Measurements from ENCODE around the gene PTPRE. TPM values are rescaled to one million over a fixed set of nuclear protein-coding genes. Genes with fewer than 3 reads are reported as not detected.
"Not testable (repeated sequence)": the region's sequence is repeated elsewhere in the genome, so short reads cannot be mapped to it uniquely, and the experiment has no call there.

PTPRE gene
- total and polyA plus RNA-seq, 9 donors, result 3.3 to 6.3 (median 4.4) TPM

- Histone ChIP-seq H3K4me1 (ENCODE audit: control insufficient read depth, insufficient read depth, low read length) (peaks cover 12% of the 10 kb centered on the region), H3K4me3 (ENCODE audit: low read length) (no peak overlapping the region), H3K9me3 (replicated peaks; ENCODE audit: control insufficient read depth, low read depth, low read length) (no peaks in the 10 kb centered on the region), H3K27me3 (ENCODE audit: control insufficient read depth, insufficient read depth, low read length) (no peaks in the 10 kb centered on the region), H3K27ac (ENCODE audit: low read length) (no peak overlapping the region), H3K36me3 (ENCODE audit: control insufficient read depth, insufficient read depth, low read length) (no peaks in the 10 kb centered on the region)
- WGBS (ENCODE audit: insufficient coverage), result 14% methylated on average over 1 of the region's 7 CpGs
- DNase-seq, result no peak
Observed at GRCh38 chr10:128087146-128087883, 180.4 kb downstream of the PTPRE start.

- WGBS (ENCODE audit: insufficient coverage), result 49% methylated on average over 7 of the region's 12 CpGs
- no peak overlapping the region for H3K27ac ChIP-seq (ENCODE audit: low read length)
- no peaks in the 10 kb centered on the region for H3K36me3 ChIP-seq (ENCODE audit: control insufficient read depth, insufficient read depth, low read length)
- no peak for DNase-seq
- no peaks in the 10 kb centered on the region for H3K27me3 ChIP-seq (ENCODE audit: control insufficient read depth, insufficient read depth, low read length)
- H3K9me3 ChIP-seq (replicated peaks; ENCODE audit: control insufficient read depth, low read depth, low read length), result no peaks in the 10 kb centered on the region
- peaks cover 12% of the 10 kb centered on the region for H3K4me1 ChIP-seq (ENCODE audit: control insufficient read depth, insufficient read depth, low read length)
- no peak overlapping the region for H3K4me3 ChIP-seq (ENCODE audit: low read length)
Observed at GRCh38 chr10:128087884-128088709, 181.2 kb downstream of the PTPRE start.

GRCh38 chr10:128091636-128092210, 184.8 kb downstream of the PTPRE start:
- Histone ChIP-seq H3K9me3 (replicated peaks; ENCODE audit: control insufficient read depth, low read depth, low read length) (no peaks in the 10 kb centered on the region), H3K27me3 (ENCODE audit: control insufficient read depth, insufficient read depth, low read length) (no peaks in the 10 kb centered on the region), H3K27ac (ENCODE audit: low read length) (no peak overlapping the region), H3K4me3 (ENCODE audit: low read length) (no peak overlapping the region), H3K36me3 (ENCODE audit: control insufficient read depth, insufficient read depth, low read length) (peaks cover 6% of the 10 kb centered on the region), H3K4me1 (ENCODE audit: control insufficient read depth, insufficient read depth, low read length) (peaks cover 18% of the 10 kb centered on the region)
- 57% methylated on average over 14 of the region's 17 CpGs for WGBS (ENCODE audit: insufficient coverage)
- DNase-seq, result no peak

GRCh38 chr10:128092454-128092853, 185.6 kb downstream of the PTPRE start:
- peaks cover 18% of the 10 kb centered on the region for H3K4me1 ChIP-seq (ENCODE audit: control insufficient read depth, insufficient read depth, low read length)
- no peaks in the 10 kb centered on the region for H3K27me3 ChIP-seq (ENCODE audit: control insufficient read depth, insufficient read depth, low read length)
- H3K9me3 ChIP-seq (replicated peaks; ENCODE audit: control insufficient read depth, low read depth, low read length), result no peaks in the 10 kb centered on the region
- peak; percentile 49 for DNase-seq
- no peak overlapping the region for H3K4me3 ChIP-seq (ENCODE audit: low read length)
- H3K36me3 ChIP-seq (ENCODE audit: control insufficient read depth, insufficient read depth, low read length), result peaks cover 9% of the 10 kb centered on the region
- H3K27ac ChIP-seq (ENCODE audit: low read length), result no peak overlapping the region
- no CpG with 5 or more reads among the region's 3 CpGs for WGBS (ENCODE audit: insufficient coverage)

- not testable (repeated sequence) for DNase-seq; H3K9me3 ChIP-seq (replicated peaks; ENCODE audit: control insufficient read depth, low read depth, low read length); H3K27ac ChIP-seq (ENCODE audit: low read length); H3K4me3 ChIP-seq (ENCODE audit: low read length); H3K27me3 ChIP-seq (ENCODE audit: control insufficient read depth, insufficient read depth, low read length)
- WGBS (ENCODE audit: insufficient coverage), result no CpG with 5 or more reads among the region's 4 CpGs
- Histone ChIP-seq H3K36me3 (ENCODE audit: control insufficient read depth, insufficient read depth, low read length) (peaks cover 24% of the 10 kb centered on the region), H3K4me1 (ENCODE audit: control insufficient read depth, insufficient read depth, low read length) (peaks cover 12% of the 10 kb centered on the region)
Observed at GRCh38 chr10:128094596-128094995, 187.7 kb downstream of the PTPRE start.

GRCh38 chr10:128095027-128095752, 188.3 kb downstream of the PTPRE start:
- Histone ChIP-seq H3K27me3 (ENCODE audit: control insufficient read depth, insufficient read depth, low read length) (no peaks in the 10 kb centered on the region), H3K4me3 (ENCODE audit: low read length) (no peak overlapping the region), H3K27ac (ENCODE audit: low read length) (no peak overlapping the region), H3K4me1 (ENCODE audit: control insufficient read depth, insufficient read depth, low read length) (peaks cover 12% of the 10 kb centered on the region), H3K36me3 (ENCODE audit: control insufficient read depth, insufficient read depth, low read length) (peaks cover 30% of the 10 kb centered on the region), H3K9me3 (replicated peaks; ENCODE audit: control insufficient read depth, low read depth, low read length) (no peaks in the 10 kb centered on the region)
- no peak for DNase-seq
- WGBS (ENCODE audit: insufficient coverage), result 84% methylated on average over 4 of the region's 11 CpGs

- H3K4me3 ChIP-seq (ENCODE audit: low read length), result no peak overlapping the region
- H3K9me3 ChIP-seq (replicated peaks; ENCODE audit: control insufficient read depth, low read depth, low read length), result no peaks in the 10 kb centered on the region
- 51% methylated on average over 5 of the region's 11 CpGs for WGBS (ENCODE audit: insufficient coverage)
- no peak overlapping the region for H3K27ac ChIP-seq (ENCODE audit: low read length)
- no peaks in the 10 kb centered on the region for H3K27me3 ChIP-seq (ENCODE audit: control insufficient read depth, insufficient read depth, low read length)
- peaks cover 34% of the 10 kb centered on the region for H3K36me3 ChIP-seq (ENCODE audit: control insufficient read depth, insufficient read depth, low read length)
- H3K4me1 ChIP-seq (ENCODE audit: control insufficient read depth, insufficient read depth, low read length), result peaks cover 12% of the 10 kb centered on the region
- no peak for DNase-seq
Observed at GRCh38 chr10:128095753-128096469, 189.0 kb downstream of the PTPRE start.

- H3K27ac ChIP-seq (ENCODE audit: low read length), result peak overlapping the region; percentile 1
- DNase-seq, result peak; percentile 84
- WGBS (ENCODE audit: insufficient coverage), result 100% methylated on average over 1 of the region's 5 CpGs
- H3K4me3 ChIP-seq (ENCODE audit: low read length), result no peak overlapping the region
- peaks cover 41% of the 10 kb centered on the region for H3K36me3 ChIP-seq (ENCODE audit: control insufficient read depth, insufficient read depth, low read length)
- H3K27me3 ChIP-seq (ENCODE audit: control insufficient read depth, insufficient read depth, low read length), result no peaks in the 10 kb centered on the region
- peaks cover 12% of the 10 kb centered on the region for H3K4me1 ChIP-seq (ENCODE audit: control insufficient read depth, insufficient read depth, low read length)
- H3K9me3 ChIP-seq (replicated peaks; ENCODE audit: control insufficient read depth, low read depth, low read length), result no peaks in the 10 kb centered on the region
Observed at GRCh38 chr10:128096486-128097199, 189.7 kb downstream of the PTPRE start.

GRCh38 chr10:128097783-128098182, 190.9 kb downstream of the PTPRE start:
- H3K9me3 ChIP-seq (replicated peaks; ENCODE audit: control insufficient read depth, low read depth, low read length), result no peaks in the 10 kb centered on the region
- no peak overlapping the region for H3K27ac ChIP-seq (ENCODE audit: low read length)
- H3K4me3 ChIP-seq (ENCODE audit: low read length), result no peak overlapping the region
- peaks cover 45% of the 10 kb centered on the region for H3K36me3 ChIP-seq (ENCODE audit: control insufficient read depth, insufficient read depth, low read length)
- peaks cover 12% of the 10 kb centered on the region for H3K4me1 ChIP-seq (ENCODE audit: control insufficient read depth, insufficient read depth, low read length)
- no peaks in the 10 kb centered on the region for H3K27me3 ChIP-seq (ENCODE audit: control insufficient read depth, insufficient read depth, low read length)
- no peak for DNase-seq
- WGBS (ENCODE audit: insufficient coverage), result 84% methylated on average over 8 of the region's 8 CpGs
